Measurements from ENCODE around the gene DIS3L2.
"Not testable (repeated sequence)": the region's sequence is repeated elsewhere in the genome, so short reads cannot be mapped to it uniquely, and the experiment has no call there.

Gene DIS3L2

GRCh38 chr2:231939022-231939421 lies 22.5 kb upstream of the DIS3L2 start:
- FAIRE-seq: no peak
- DNase-seq (ENCODE audit: insufficient read length): no peak
- TF ChIP-seq POLR2AphosphoS5 (IDR thresholded peaks at IDR 0.05; ENCODE audit: low read depth, low read length) (no peak), POLR2A (IDR thresholded peaks at IDR 0.05; ENCODE audit: low read depth, low read length) (no peak), TAF1 (IDR thresholded peaks at IDR 0.05; ENCODE audit: borderline replicate concordance, low read depth, low read length) (no peak)

- no peak for TF ChIP-seq POLR2AphosphoS5 (IDR thresholded peaks at IDR 0.05; ENCODE audit: low read depth, low read length)
- no peak for TF ChIP-seq POLR2A (IDR thresholded peaks at IDR 0.05; ENCODE audit: low read depth, low read length)
- TF ChIP-seq TAF1 (IDR thresholded peaks at IDR 0.05; ENCODE audit: borderline replicate concordance, low read depth, low read length): no peak
- FAIRE-seq (no peak), DNase-seq (ENCODE audit: insufficient read length) (no peak)
These were observed 20.7 kb upstream of the DIS3L2 start for GRCh38 chr2:231940795-231941194.

DNA sequence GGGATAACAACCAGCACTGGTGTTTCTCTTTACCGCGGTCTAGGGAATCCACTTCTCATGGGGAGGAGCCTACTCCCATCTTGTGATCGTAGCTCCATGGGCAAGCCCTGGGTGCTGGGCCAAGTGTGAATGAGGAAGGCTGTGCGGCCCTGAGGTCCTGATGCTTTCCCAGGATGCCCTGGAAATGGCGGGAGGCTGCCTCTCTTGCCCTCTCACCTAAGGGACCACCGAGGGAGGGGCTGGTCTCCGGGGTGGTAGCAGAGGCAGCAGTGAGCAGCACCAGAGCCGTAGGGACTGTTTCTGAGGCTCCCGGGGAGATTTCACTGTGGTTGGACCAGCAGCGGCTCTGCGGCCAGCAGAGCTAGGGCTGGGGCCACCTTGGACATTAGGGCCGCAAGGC lies 19.8 kb upstream of the DIS3L2 start:
- FAIRE-seq (no peak), DNase-seq (ENCODE audit: insufficient read length) (no peak)
- TF ChIP-seq POLR2AphosphoS5 (IDR thresholded peaks at IDR 0.05; ENCODE audit: low read depth, low read length) (no peak), POLR2A (IDR thresholded peaks at IDR 0.05; ENCODE audit: low read depth, low read length) (no peak), TAF1 (IDR thresholded peaks at IDR 0.05; ENCODE audit: borderline replicate concordance, low read depth, low read length) (no peak)

- DNase-seq (ENCODE audit: insufficient read length): no peak
- TF ChIP-seq POLR2A (IDR thresholded peaks at IDR 0.05; ENCODE audit: low read depth, low read length): no peak
- TF ChIP-seq TAF1 (IDR thresholded peaks at IDR 0.05; ENCODE audit: borderline replicate concordance, low read depth, low read length): no peak
- no peak for TF ChIP-seq POLR2AphosphoS5 (IDR thresholded peaks at IDR 0.05; ENCODE audit: low read depth, low read length)
- FAIRE-seq: no peak
These were observed 19.3 kb upstream of the DIS3L2 start for GRCh38 chr2:231942180-231942579.

DNA sequence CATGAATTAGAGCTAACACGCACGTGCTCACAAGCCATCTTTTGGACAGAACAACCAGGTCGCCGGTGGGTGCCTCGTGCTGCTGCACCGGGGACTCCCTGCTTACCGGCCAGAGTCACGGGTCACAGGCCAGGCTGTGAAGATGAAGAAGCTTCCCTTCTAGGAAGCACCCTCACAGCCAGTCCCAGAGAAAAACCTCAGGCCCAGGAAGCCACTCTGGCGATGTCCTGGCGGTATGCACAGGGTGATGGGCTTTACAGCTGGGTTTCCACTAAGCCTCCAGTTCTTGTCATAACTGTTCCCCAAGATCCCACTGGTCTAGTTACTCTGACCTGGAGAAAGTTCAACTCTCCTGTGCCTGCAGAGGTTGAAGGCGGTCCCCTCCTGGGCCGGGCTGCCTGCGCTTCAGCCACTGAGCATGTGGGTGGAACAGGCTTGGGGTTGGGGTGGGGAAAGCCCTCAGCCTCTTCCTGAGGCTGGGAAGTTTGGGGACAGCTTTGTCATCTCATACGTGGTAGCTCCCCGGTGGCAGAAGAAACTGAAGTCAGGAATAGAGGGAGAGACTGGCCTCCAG lies 15.2 kb upstream of the DIS3L2 start:
- no peak for TF ChIP-seq TAF1 (IDR thresholded peaks at IDR 0.05; ENCODE audit: borderline replicate concordance, low read depth, low read length)
- no peak for TF ChIP-seq POLR2A (IDR thresholded peaks at IDR 0.05; ENCODE audit: low read depth, low read length)
- TF ChIP-seq POLR2AphosphoS5 (IDR thresholded peaks at IDR 0.05; ENCODE audit: low read depth, low read length): no peak
- no peak for FAIRE-seq
- DNase-seq (ENCODE audit: insufficient read length): no peak

DNA sequence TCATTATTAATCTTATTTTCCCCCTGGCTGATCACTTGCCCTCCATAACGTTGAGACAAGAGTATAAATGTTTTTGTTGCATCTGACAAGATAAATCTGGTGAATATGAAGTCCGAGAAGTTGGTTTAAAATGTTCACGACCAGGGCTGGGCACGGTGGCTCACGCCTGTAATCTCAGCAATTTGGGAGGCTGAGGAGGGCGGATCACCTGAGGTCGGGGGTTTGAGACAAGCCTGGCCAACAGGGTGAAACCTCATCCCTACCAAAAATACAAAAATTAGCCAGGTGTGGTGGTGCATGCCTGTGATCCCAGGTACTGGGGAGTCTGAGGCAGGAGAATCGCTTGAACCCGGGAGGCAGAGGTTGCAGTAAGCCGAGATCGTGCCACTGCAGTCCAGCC lies 14.4 kb upstream of the DIS3L2 start:
- not testable (repeated sequence) for FAIRE-seq

DNA sequence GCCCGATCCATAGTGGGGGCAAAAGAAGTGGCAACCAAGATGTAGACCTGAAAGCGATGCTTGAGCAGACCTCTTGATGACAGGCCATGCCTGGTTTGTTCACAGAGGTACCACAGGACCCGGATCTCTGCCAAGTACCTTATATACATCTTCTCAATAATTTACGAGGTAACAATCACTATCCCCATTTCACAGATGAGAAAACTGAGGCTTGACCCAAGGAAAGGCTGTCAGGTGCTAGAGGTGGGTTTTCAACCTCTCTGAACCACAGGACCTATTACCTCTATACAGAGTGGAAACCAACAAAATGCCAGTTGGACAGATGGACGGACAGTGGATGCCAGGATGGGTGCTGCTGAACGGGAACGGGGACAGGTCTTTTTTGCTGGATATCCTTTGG lies 13.8 kb upstream of the DIS3L2 start:
- FAIRE-seq (no peak), DNase-seq (ENCODE audit: insufficient read length) (no peak)
- TF ChIP-seq POLR2AphosphoS5 (IDR thresholded peaks at IDR 0.05; ENCODE audit: low read depth, low read length): no peak
- no peak for TF ChIP-seq TAF1 (IDR thresholded peaks at IDR 0.05; ENCODE audit: borderline replicate concordance, low read depth, low read length)
- TF ChIP-seq POLR2A (IDR thresholded peaks at IDR 0.05; ENCODE audit: low read depth, low read length): no peak

More for the DNA sequence above, 14.4 kb upstream of the DIS3L2 start:
- DNase-seq (ENCODE audit: insufficient read length): not testable (repeated sequence)

DNA sequence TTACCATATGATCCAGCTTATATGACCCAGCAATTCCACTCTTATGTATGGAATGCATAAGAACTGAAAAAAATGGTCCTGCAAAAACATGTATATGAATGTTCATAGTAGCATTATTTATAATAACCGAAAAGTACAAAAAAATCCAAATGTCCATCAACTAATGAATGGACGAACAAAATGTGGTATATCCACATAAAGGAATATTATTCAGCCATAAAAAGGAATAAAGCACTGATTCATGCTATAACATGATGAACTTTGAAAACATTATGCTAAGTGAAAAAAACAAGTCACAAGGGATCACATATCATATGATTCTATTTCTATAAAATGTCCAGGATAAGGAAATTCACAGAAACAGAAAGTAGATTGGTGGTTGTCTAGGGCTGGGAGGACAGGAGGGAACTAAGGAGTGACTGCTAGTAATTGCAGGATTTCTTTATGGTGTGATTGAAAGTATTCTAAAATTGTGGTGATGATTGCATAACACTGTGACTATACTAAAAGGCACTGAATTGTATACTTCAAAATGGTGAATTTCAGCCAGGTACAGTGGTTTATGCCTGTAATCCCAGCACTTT lies 10.0 kb upstream of the DIS3L2 start:
- no peak for DNase-seq (ENCODE audit: insufficient read length)
- FAIRE-seq: no peak
- no peak for TF ChIP-seq POLR2A (IDR thresholded peaks at IDR 0.05; ENCODE audit: low read depth, low read length)
- TF ChIP-seq TAF1 (IDR thresholded peaks at IDR 0.05; ENCODE audit: borderline replicate concordance, low read depth, low read length): no peak
- no peak for TF ChIP-seq POLR2AphosphoS5 (IDR thresholded peaks at IDR 0.05; ENCODE audit: low read depth, low read length)

DNA sequence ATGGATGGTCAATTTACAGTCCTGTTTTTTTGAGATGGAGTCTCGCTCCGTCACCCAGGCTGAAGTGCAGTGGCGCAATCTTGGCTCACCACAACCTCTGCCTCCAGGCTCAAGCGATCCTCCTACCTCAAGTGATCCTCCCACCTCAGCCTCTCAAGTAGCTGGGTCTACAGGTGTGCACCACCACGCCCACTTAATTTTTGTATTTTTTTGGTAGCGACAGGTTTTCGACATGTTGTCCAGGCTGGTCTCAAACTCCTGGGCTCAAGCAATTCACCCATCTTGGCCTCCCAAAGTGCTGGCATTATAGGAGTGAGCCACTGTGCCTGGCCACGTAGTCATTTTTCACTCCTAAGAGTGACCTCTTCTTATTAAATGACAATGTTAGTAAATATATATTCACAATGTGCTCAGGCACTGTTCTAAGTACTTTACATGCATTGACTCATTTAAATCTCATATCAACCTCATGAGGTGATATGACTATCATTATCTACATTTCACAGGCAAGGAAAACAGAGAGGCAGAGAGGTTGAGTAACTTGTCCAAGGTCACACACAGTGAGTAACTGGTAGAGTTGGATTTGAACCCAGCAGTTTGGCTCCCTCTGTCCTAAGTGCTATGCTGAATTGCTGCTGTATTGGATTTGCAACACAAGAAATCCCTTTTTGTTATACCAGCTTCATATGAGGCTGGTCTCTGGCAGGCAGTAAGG lies 5.6 kb upstream of the DIS3L2 start:
- TF ChIP-seq TAF1 (IDR thresholded peaks at IDR 0.05; ENCODE audit: borderline replicate concordance, low read depth, low read length) (no peak), POLR2A (IDR thresholded peaks at IDR 0.05; ENCODE audit: low read depth, low read length) (no peak), POLR2AphosphoS5 (IDR thresholded peaks at IDR 0.05; ENCODE audit: low read depth, low read length) (no peak)
- FAIRE-seq (no peak), DNase-seq (ENCODE audit: insufficient read length) (no peak)

- FAIRE-seq: no peak
- no peak for DNase-seq (ENCODE audit: insufficient read length)
- TF ChIP-seq POLR2AphosphoS5 (IDR thresholded peaks at IDR 0.05; ENCODE audit: low read depth, low read length): no peak
- TF ChIP-seq TAF1 (IDR thresholded peaks at IDR 0.05; ENCODE audit: borderline replicate concordance, low read depth, low read length): no peak
- no peak for TF ChIP-seq POLR2A (IDR thresholded peaks at IDR 0.05; ENCODE audit: low read depth, low read length)
These were observed 3.4 kb upstream of the DIS3L2 start for GRCh38 chr2:231957913-231958763.

- no peak for DNase-seq (ENCODE audit: insufficient read length)
- no peak for FAIRE-seq
- TF ChIP-seq TAF1 (IDR thresholded peaks at IDR 0.05; ENCODE audit: borderline replicate concordance, low read depth, low read length) (no peak), POLR2AphosphoS5 (IDR thresholded peaks at IDR 0.05; ENCODE audit: low read depth, low read length) (no peak), POLR2A (IDR thresholded peaks at IDR 0.05; ENCODE audit: low read depth, low read length) (no peak)
These were observed 634 bp upstream of the DIS3L2 start for GRCh38 chr2:231960810-231961348.

Measured in GM12892 (cell line).